ENCODE measurements around the gene LY6G6F.

LY6G6F gene

DNA sequence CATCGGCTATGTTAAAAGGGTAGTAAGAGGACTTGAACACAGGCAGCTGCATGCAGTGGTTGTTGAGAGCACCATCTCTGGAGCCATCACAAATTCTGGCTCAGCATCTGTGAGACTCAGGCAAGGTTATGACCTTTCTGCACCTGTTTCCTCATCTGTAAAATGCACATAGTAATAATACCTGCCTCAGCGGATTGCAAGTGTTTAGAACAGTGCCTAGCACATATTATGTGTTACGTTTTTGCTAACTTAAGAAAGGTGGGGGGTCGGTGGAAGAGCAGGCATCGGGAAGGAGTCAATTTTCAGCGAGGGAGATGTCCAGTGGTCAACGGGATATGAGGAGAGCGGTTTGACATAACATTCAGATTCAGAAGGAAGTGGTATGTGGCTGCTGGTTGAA, 28.7 kb upstream of the LY6G6F start:
- DNase-seq: no peak

GRCh38 chr6:31680226-31681134, 26.2 kb upstream of the LY6G6F start, which contains the start of gene LY6G5C:
LY6G5C (minus strand) TSS chr6:31681067; CDS start chr6:31680373, 694 bp downstream.
- DNase-seq: peak in 1 of 2 experiments; percentile 86

- no peak for DNase-seq
Measured at GRCh38 chr6:31681135-31681671, 25.5 kb upstream of the LY6G6F start.

- no peak for DNase-seq
Measured at GRCh38 chr6:31683591-31683990, 23.1 kb upstream of the LY6G6F start.

GRCh38 chr6:31686483-31686882, 20.2 kb upstream of the LY6G6F start:
- DNase-seq: no peak

- no peak for DNase-seq
Measured at GRCh38 chr6:31687321-31687720, 19.3 kb upstream of the LY6G6F start.

DNA sequence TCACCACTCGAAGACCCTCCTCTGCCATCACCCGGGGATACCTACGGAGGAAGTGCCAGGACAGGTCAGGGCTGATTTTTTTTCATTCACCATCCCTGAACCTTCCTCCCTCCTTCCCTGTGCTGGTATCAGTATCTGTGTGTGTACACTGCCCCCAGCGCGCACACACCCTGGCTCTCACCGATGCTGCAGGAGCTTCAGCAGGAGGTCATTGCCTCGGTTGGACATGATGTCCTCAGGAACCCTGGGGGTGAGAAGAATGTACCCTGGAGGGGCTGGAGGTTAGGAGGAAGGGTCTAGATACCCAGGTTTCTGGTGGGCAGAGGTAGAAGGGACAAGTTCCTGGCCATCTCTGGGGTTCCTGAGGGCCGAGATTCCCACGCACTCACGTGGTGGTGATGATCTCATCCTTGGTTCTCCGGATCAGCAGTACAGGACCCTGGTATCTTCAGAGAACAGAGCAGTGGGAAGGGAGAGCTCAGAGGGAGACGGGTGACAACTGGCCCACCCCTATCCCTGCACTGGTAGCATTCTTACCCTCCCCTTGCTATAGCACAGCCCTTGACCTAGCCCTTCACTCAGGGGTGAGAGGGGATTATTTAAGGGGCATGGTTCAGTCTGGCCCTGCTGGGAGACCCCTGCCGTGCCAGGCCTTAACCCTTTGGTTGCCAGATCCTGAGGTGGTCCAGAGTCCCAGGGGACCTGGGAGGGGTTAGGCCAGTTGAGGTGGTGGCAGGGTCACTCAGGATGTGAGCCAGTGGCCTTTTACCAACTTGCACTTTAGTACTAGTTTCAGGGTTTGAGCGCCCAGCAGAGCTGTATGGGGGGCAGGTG, 18.6 kb upstream of the LY6G6F start:
- DNase-seq: no peak

- DNase-seq: no peak
Measured at GRCh38 chr6:31689249-31690110, 17.2 kb upstream of the LY6G6F start.

GRCh38 chr6:31690231-31691077, 16.2 kb upstream of the LY6G6F start:
- DNase-seq: no peak

GRCh38 chr6:31691078-31691463, 15.6 kb upstream of the LY6G6F start:
- no peak for DNase-seq

- DNase-seq: no peak
Measured at GRCh38 chr6:31691564-31692108, 15.0 kb upstream of the LY6G6F start.

DNA sequence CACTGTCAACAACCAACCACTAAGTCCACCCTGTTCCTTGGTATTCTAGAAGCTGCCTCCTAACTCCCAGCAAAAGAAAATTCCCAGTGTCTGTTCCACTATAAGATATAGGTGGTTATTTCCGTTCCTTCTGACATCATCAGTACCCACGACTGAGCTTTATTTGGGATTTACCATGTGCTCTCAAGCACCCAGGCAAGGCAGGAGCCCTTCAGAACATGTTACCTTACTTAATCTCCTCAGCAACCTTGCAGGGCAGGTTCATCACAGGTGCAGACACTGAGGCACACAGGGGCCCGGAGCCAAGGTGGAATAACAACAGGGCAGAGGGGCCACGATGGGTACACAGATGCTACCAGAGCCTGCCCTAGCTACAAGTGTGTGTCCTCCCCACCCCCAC, 14.3 kb upstream of the LY6G6F start:
- no peak for DNase-seq

DNA sequence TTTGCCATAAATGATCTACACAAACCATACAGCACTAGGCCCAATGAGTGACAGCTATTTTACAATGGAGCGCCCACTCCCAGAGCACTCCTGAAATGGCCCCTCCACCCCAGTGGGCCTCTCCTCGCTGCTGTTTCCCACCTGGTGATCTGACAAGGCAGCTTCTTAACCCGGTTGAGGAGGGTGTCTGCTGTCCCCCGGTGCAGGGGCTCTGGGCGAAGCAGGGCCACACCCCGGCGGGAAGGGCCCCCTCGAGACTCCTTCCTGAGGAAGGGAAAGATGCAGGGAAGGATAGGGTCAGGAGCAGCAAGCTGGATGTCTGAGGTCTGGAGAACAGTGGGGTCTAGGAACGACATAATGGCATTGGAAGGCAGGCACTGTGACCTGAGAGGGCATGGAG, 13.8 kb upstream of the LY6G6F start:
- no peak for DNase-seq

- DNase-seq: no peak
Measured at GRCh38 chr6:31693535-31693934, 13.1 kb upstream of the LY6G6F start.

- no peak for DNase-seq
Measured at GRCh38 chr6:31697555-31697954, 9.1 kb upstream of the LY6G6F start.

DNA sequence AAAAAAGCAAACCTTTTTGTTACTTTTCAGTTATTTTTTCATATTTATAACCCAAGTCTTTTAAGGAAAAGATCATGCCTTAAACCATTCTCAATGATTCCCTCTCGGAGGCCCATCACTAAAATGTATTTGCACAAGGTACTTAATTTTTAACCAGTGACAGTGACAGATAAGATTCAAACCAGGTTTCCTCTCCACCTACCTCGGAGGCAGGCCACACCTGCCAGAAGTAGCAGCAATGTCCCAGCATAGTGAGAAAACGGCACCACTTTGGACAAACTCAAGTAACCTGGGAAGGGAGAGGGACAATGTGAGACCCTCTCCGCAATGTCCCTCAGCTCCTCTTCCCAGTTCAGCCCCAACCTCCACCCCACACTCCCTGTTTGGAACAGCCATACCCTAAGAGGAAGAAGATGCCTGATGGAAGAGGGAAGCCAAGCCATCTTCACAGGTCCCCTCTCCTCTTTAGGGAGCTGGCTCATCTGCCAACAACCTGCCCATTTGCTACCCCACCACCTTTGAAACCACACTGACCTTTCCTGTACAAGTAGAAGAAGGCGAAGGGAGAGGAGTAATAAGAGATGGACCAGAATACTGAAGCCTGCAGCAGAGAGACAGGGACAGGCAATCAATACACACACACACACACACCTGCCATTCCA, 5.8 kb upstream of the LY6G6F start:
- no peak for DNase-seq

GRCh38 chr6:31701666-31702404, 4.8 kb upstream of the LY6G6F start:
- DNase-seq: no peak

DNA sequence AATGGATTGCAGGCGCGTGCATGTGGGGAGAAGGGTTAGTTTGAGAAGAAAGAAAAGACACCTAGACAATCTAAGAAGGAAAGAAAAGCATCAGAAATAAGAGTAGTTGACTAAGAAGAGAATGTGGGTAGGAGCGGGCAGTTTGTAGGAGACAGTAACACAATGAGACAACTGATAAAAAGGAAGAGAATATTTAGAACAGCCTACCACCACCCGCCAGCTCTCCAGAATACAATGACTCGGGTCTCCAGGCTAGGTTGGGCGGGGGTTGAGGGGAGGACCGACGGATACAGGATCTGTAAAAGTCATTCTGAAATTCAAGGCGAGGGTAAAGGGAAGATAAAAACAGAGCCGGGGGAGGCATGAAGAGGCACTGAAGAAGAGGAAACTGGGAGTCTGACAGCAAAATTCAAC, 4.3 kb upstream of the LY6G6F start:
- DNase-seq: no peak

- peak; percentile 92 to 97 for DNase-seq
Measured at GRCh38 chr6:31702819-31703716, 3.6 kb upstream of the LY6G6F start, which contains the start of gene ABHD16A. ABHD16A (minus strand) TSS chr6:31703324; CDS start chr6:31703281, 43 bp downstream.
